Nephron progenitor cell (in vitro differentiated cells): Measurements from ENCODE around the gene RILP.
A peak's percentile ranks its signal among the peaks of the same experiment; 100 is the strongest.

Source experiments
- DNase-seq: peaks from one replicate; pipeline ENCODE4 v3.0.0; 2021
- H3K27ac Mint-ChIP-seq: 2 replicates; pipeline ENCODE4 v1.8.0; 2021; ENCODE audit warnings: mild to moderate bottlenecking, moderate library complexity, mixed read lengths
- H3K27me3 Mint-ChIP-seq: 2 replicates; pipeline ENCODE4 v1.8.0; 2021; ENCODE audit warnings: mild to moderate bottlenecking, low read depth, mixed read lengths; ENCODE audit not compliant: poor library complexity
- H3K36me3 Mint-ChIP-seq: 2 replicates; pipeline ENCODE4 v1.8.0; 2021; ENCODE audit warnings: low read depth, mixed read lengths
- H3K4me1 Mint-ChIP-seq: 2 replicates; pipeline ENCODE4 v1.8.0; 2021; ENCODE audit warnings: mixed read lengths
- H3K4me3 Mint-ChIP-seq: 2 replicates; pipeline ENCODE4 v1.8.0; 2021; ENCODE audit warnings: mild to moderate bottlenecking, moderate library complexity, mixed read lengths
- H3K9me3 Mint-ChIP-seq: 2 replicates; pipeline ENCODE4 v1.8.0; 2021; ENCODE audit warnings: mild to moderate bottlenecking, moderate library complexity, mixed read lengths
- CTCF ChIP-seq: fragments of 200-600 bp; sonication (generic); IDR thresholded peaks from 2 replicates; pipeline ENCODE4 v1.5.0; 2021; ENCODE audit warnings: antibody characterized with exemption

Gene RILP

GRCh38 chr17:1648963-1649843 is 463 bp downstream of the RILP start:
- no peak for TF ChIP-seq CTCF
- Mint-ChIP-seq H3K4me3 (no peak overlapping the region), H3K4me1 (peaks cover 33% of the 10 kb centered on the region), H3K27ac (no peak overlapping the region), H3K9me3 (no peaks in the 10 kb centered on the region), H3K36me3 (peaks cover 28% of the 10 kb centered on the region), H3K27me3 (peaks cover 27% of the 10 kb centered on the region)
- DNase-seq = peak; percentile 97

- peaks cover 20% of the 10 kb centered on the region for H3K36me3 Mint-ChIP-seq
- peaks cover 32% of the 10 kb centered on the region for H3K27me3 Mint-ChIP-seq
- peak overlapping the region; percentile 54 for H3K4me3 Mint-ChIP-seq
- peak; percentile 66 for TF ChIP-seq CTCF
- no peak overlapping the region for H3K27ac Mint-ChIP-seq
- no peak for DNase-seq
- H3K9me3 Mint-ChIP-seq = no peaks in the 10 kb centered on the region
- H3K4me1 Mint-ChIP-seq = peaks cover 37% of the 10 kb centered on the region
These were observed 1.3 kb downstream of the RILP start for GRCh38 chr17:1648173-1648962.

- TF ChIP-seq CTCF = no peak
- H3K9me3 Mint-ChIP-seq = no peaks in the 10 kb centered on the region
- no peak for DNase-seq
- no peak overlapping the region for H3K4me3 Mint-ChIP-seq
- peaks cover 37% of the 10 kb centered on the region for H3K4me1 Mint-ChIP-seq
- peaks cover 34% of the 10 kb centered on the region for H3K27me3 Mint-ChIP-seq
- H3K36me3 Mint-ChIP-seq = peaks cover 14% of the 10 kb centered on the region
- H3K27ac Mint-ChIP-seq = no peak overlapping the region
These were observed 1.9 kb downstream of the RILP start for GRCh38 chr17:1647802-1648171.

GRCh38 chr17:1646199-1646875 is 3.3 kb downstream of the RILP start:
- Mint-ChIP-seq H3K9me3 (no peaks in the 10 kb centered on the region), H3K4me1 (peaks cover 37% of the 10 kb centered on the region), H3K27me3 (peaks cover 48% of the 10 kb centered on the region), H3K4me3 (no peak overlapping the region), H3K36me3 (no peaks in the 10 kb centered on the region), H3K27ac (no peak overlapping the region)
- DNase-seq = no peak
- no peak for TF ChIP-seq CTCF

GRCh38 chr17:1645207-1646171 is 4.2 kb downstream of the RILP start, which contains the start of gene SCARF1:
Gene SCARF1 (minus strand): TSS chr17:1645732. CDS start chr17:1645697, 35 bp downstream.
- no peaks in the 10 kb centered on the region for H3K36me3 Mint-ChIP-seq
- no peaks in the 10 kb centered on the region for H3K9me3 Mint-ChIP-seq
- DNase-seq = peak; percentile 23
- TF ChIP-seq CTCF = no peak
- H3K4me3 Mint-ChIP-seq = peak within 1 kb of the TSS; percentile 36
- H3K27ac Mint-ChIP-seq = no peak within 1 kb of the TSS
- peaks cover 44% of the 10 kb centered on the region for H3K4me1 Mint-ChIP-seq
- H3K27me3 Mint-ChIP-seq = peaks cover 55% of the 10 kb centered on the region
